Endodermal cell (in vitro differentiated cells): ENCODE measurements around the gene TMEM239. TPM values are rescaled to one million over a fixed set of nuclear protein-coding genes. Genes with fewer than 3 reads are reported as not detected.
"Not testable (repeated sequence)": the region's sequence is repeated elsewhere in the genome, so short reads cannot be mapped to it uniquely, and the experiment has no call there.

Source experiments
- DNase-seq: peaks from one replicate; pipeline ENCODE4 v3.0.0-alpha.2; 2017
- H3K27ac ChIP-seq: 2 replicates; pipeline ENCODE4 v1.5.1; 2013; ENCODE audit warnings: mild to moderate bottlenecking, low read depth, low read length, moderate library complexity
- H3K27me3 ChIP-seq: 2 replicates; pipeline ENCODE4 v1.6.1; 2013; ENCODE audit warnings: mild to moderate bottlenecking, low read length, moderate library complexity; ENCODE audit not compliant: insufficient read depth, control insufficient read depth, poor library complexity, severe bottlenecking
- H3K36me3 ChIP-seq: 2 replicates; pipeline ENCODE4 v1.7.0; 2013; ENCODE audit warnings: mild to moderate bottlenecking, low read length, moderate library complexity; ENCODE audit not compliant: control insufficient read depth, insufficient read depth
- H3K4me1 ChIP-seq: one replicate; pipeline ENCODE4 v1.7.0; 2013; ENCODE audit warnings: low read length; ENCODE audit not compliant: control insufficient read depth, insufficient read depth
- H3K4me3 ChIP-seq: 2 replicates; pipeline ENCODE4 v1.5.1; 2013; ENCODE audit warnings: mild to moderate bottlenecking, low read length, moderate library complexity
- H3K9ac ChIP-seq: 2 replicates; pipeline ENCODE4 v1.6.1; 2013; ENCODE audit warnings: mild to moderate bottlenecking, low read length, moderate library complexity; ENCODE audit not compliant: poor library complexity, severe bottlenecking; ENCODE audit errors: extremely low read depth
- H3K9me3 ChIP-seq: 2 replicates; pipeline ENCODE4 v1.6.1; 2013; ENCODE audit warnings: mild to moderate bottlenecking, low read length, moderate library complexity; ENCODE audit not compliant: control insufficient read depth
- H3K27ac Mint-ChIP-seq: 2 replicates; pipeline ENCODE4 v1.8.0; 2020; ENCODE audit warnings: mixed read lengths
- H3K27me3 Mint-ChIP-seq: 2 replicates; pipeline ENCODE4 v1.8.0; 2021; ENCODE audit warnings: mild to moderate bottlenecking, mixed read lengths; ENCODE audit not compliant: insufficient read depth
- H3K36me3 Mint-ChIP-seq: 2 replicates; pipeline ENCODE4 v1.8.0; 2020; ENCODE audit warnings: low read depth, mixed read lengths
- H3K4me1 Mint-ChIP-seq: 2 replicates; pipeline ENCODE4 v1.8.0; 2020; ENCODE audit warnings: mixed read lengths
- H3K4me3 Mint-ChIP-seq: 2 replicates; pipeline ENCODE4 v1.8.0; 2020; ENCODE audit warnings: mild to moderate bottlenecking, moderate library complexity, mixed read lengths
- H3K9me3 Mint-ChIP-seq: 2 replicates; pipeline ENCODE4 v1.8.0; 2020; ENCODE audit warnings: mild to moderate bottlenecking, mixed read lengths
- WGBS, 2 experiments: methylation state at CpG; one replicate each; pipeline versions ENCODE4 v1.1.5 to v1.1.7; 2013; ENCODE audit warnings: missing lambda C conversion rate in 2 of 2, mixed read lengths in 1 of 2; ENCODE audit not compliant: insufficient coverage in 1 of 2, insufficient read length in 1 of 2; 5-methylcytosine and 5-hydroxymethylcytosine counted together
- total RNA-seq, 2 donors: library from RNA; stranded (reverse); fragmentation: NEBNext Ultra II Directional in 1 of 2; extraction: Animal tissue kit (Norgen Biotek cat#: 25700) in 1 of 2; gene quantifications; 2 replicates in 1 of 2; 3 replicates in 1 of 2; pipeline ENCODE4 v1.2.1, GENCODE V29; 2021
- TF ChIP-seq, protein P1 (sequence below): fragments of 200-600 bp; sonication (generic); conservative IDR thresholded peaks from 2 replicates; pipeline ENCODE4 v1.5.0; 2021; ENCODE audit warnings: antibody characterized with exemption, mild to moderate bottlenecking

TMEM239 gene
- total RNA-seq, 2 donors from 2014 or later = not detected

DNA sequence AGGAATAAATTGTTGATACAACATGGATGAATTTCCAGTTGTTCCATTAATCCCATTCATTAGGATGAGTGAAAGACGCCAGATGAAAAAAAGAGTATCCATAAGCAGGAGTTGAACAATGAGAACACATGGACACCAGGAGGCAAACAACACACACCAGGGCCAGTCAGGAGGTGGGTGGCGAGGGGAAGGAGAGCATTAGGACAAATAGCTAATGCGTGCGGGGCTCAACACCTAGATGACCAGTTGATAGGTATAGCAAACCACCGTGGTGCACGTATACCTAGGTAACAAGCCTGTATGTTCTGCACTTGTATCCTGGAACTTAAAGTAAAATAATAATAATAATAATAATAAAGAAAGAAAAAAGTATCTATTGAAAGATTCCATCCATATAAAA is 13.2 kb downstream of the TMEM239 start:
- H3K27ac Mint-ChIP-seq = no peak overlapping the region
- H3K9me3 Mint-ChIP-seq = no peaks in the 10 kb centered on the region
- H3K27ac ChIP-seq = no peak overlapping the region
- no peaks in the 10 kb centered on the region for H3K4me1 ChIP-seq
- peaks cover 3% of the 10 kb centered on the region for H3K4me1 Mint-ChIP-seq
- H3K4me3 Mint-ChIP-seq = no peak overlapping the region
- 82 to 90% methylated on average over 4 to 5 of the region's 6 CpGs for WGBS, 2 experiments
- no peak overlapping the region for H3K4me3 ChIP-seq
- no peaks in the 10 kb centered on the region for H3K36me3 ChIP-seq
- no peak for DNase-seq
- peaks cover 2% of the 10 kb centered on the region for H3K36me3 Mint-ChIP-seq
- no peak overlapping the region for H3K9ac ChIP-seq
- H3K9me3 ChIP-seq = no peaks in the 10 kb centered on the region
- TF ChIP-seq, protein P1, sequence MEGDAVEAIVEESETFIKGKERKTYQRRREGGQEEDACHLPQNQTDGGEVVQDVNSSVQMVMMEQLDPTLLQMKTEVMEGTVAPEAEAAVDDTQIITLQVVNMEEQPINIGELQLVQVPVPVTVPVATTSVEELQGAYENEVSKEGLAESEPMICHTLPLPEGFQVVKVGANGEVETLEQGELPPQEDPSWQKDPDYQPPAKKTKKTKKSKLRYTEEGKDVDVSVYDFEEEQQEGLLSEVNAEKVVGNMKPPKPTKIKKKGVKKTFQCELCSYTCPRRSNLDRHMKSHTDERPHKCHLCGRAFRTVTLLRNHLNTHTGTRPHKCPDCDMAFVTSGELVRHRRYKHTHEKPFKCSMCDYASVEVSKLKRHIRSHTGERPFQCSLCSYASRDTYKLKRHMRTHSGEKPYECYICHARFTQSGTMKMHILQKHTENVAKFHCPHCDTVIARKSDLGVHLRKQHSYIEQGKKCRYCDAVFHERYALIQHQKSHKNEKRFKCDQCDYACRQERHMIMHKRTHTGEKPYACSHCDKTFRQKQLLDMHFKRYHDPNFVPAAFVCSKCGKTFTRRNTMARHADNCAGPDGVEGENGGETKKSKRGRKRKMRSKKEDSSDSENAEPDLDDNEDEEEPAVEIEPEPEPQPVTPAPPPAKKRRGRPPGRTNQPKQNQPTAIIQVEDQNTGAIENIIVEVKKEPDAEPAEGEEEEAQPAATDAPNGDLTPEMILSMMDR = no peak
- peaks cover 45% of the 10 kb centered on the region for H3K27me3 Mint-ChIP-seq
- H3K27me3 ChIP-seq = peaks cover 39% of the 10 kb centered on the region

DNA sequence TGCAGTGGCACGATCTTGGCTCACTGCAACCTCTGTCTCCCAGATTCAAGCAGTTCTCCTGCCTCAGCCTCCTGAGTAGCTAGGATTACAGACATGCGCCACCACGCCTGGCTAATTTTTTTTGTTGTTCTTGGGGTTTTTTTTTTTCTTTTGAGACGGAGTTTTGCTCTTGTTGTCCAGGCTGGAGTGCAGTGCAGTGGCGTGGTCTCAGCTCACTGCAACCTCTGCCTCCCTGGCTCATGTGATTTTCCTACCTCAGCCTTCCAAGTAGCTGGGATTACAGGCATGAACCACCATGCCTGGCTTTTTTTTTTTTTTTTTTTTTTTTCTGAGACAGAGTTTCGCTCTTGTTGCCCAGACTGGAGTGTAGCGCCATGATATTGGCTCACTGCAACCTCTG is 15.0 kb downstream of the TMEM239 start:
- H3K27me3 Mint-ChIP-seq = peaks cover 39% of the 10 kb centered on the region
- not testable (repeated sequence) for H3K27ac Mint-ChIP-seq, H3K4me1 ChIP-seq

DNA sequence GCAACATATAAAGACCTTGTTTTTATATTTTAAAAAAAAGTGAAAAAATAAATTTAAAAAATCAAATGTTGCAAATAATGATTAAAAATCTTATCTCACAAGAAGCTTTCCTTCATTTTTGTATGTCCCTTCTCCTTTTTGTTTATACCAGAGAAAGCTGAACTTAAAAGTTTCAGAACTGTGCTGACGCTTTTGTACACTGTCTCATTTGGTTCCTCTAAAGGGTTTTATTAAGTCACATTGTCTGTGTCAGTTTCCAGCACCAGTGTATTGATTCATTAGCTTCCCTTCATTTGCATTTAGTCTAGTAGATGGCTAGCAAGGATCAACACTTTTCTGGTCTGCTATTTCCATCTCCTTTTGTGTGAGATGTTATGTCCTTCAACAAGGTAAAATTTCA is 17.6 kb downstream of the TMEM239 start:
- Histone ChIP-seq H3K27me3 (peaks cover 6% of the 10 kb centered on the region), H3K4me3 (no peak overlapping the region), H3K36me3 (peaks cover 5% of the 10 kb centered on the region), H3K9ac (no peak overlapping the region), H3K27ac (no peak overlapping the region), H3K9me3 (no peaks in the 10 kb centered on the region), H3K4me1 (no peaks in the 10 kb centered on the region)
- H3K27me3 Mint-ChIP-seq = peaks cover 16% of the 10 kb centered on the region
- no peak overlapping the region for H3K4me3 Mint-ChIP-seq
- TF ChIP-seq, protein P1 = no peak
- WGBS, 2 experiments = 97% methylated on average over 1 of the region's 1 CpG; no CpG with 5 or more reads in 1 of the 2 experiments
- DNase-seq = no peak
- H3K4me1 Mint-ChIP-seq = no peaks in the 10 kb centered on the region
- peaks cover 34% of the 10 kb centered on the region for H3K36me3 Mint-ChIP-seq
- no peaks in the 10 kb centered on the region for H3K9me3 Mint-ChIP-seq
- H3K27ac Mint-ChIP-seq = no peak overlapping the region

More for the DNA sequence above, 15.0 kb downstream of the TMEM239 start:
- H3K27me3 ChIP-seq = peaks cover 32% of the 10 kb centered on the region
- not testable (repeated sequence) for DNase-seq, H3K36me3 ChIP-seq, H3K4me1 Mint-ChIP-seq, H3K9me3 ChIP-seq, H3K4me3 Mint-ChIP-seq, H3K9me3 Mint-ChIP-seq, H3K4me3 ChIP-seq, H3K27ac ChIP-seq, H3K9ac ChIP-seq
- peaks cover 12% of the 10 kb centered on the region for H3K36me3 Mint-ChIP-seq
- 92 to 94% methylated on average over 4 to 7 of the region's 7 CpGs for WGBS, 2 experiments
